SU-DHL-6 (cell line): ENCODE data around the gene PPP2R2C.

Source experiments
- H2AFZ ChIP-seq: fragments of 200-600 bp; sonication (generic); 2 replicates; pipeline ENCODE4 v1.6.1; 2014; ENCODE audit warnings: low read depth, mild to moderate bottlenecking, moderate library complexity, mixed read lengths, antibody characterized with exemption, low read length; ENCODE audit not compliant: severe bottlenecking
- H3F3A ChIP-seq: fragments of 200-600 bp; shearing (Covaris generic); 2 replicates; pipeline ENCODE4 v1.6.0; 2016; ENCODE audit warnings: antibody characterized with exemption, mild to moderate bottlenecking; ENCODE audit not compliant: insufficient read depth
- H3K27ac ChIP-seq: fragments of 200-600 bp; sonication (generic); 2 replicates; pipeline ENCODE4 v1.5.1; 2016; ENCODE audit warnings: low read depth, mild to moderate bottlenecking, low read length, moderate library complexity, mixed read lengths
- H3K27me3 ChIP-seq: fragments of 200-600 bp; sonication (generic), shearing (Covaris generic); 2 replicates; pipeline ENCODE4 v1.6.0; 2014; ENCODE audit warnings: mild to moderate bottlenecking, low read length
- H3K36me3 ChIP-seq: fragments of 200-600 bp; sonication (generic); 2 replicates; pipeline ENCODE4 v1.6.1; 2014; ENCODE audit warnings: mild to moderate bottlenecking, low read length, mixed read lengths
- H3K4me2 ChIP-seq: fragments of 300-600, 200-600 bp; shearing (Covaris generic), sonication (generic); 2 replicates; pipeline ENCODE4 v1.6.0; 2014; ENCODE audit warnings: low read length, low read depth, mild to moderate bottlenecking; ENCODE audit not compliant: poor library complexity, severe bottlenecking
- H3K4me3 ChIP-seq: fragments of 200-600 bp; sonication (generic); 2 replicates; pipeline ENCODE4 v1.5.1; 2014; ENCODE audit warnings: antibody characterized with exemption, low read length, mild to moderate bottlenecking, mixed read lengths; ENCODE audit not compliant: insufficient read depth, poor library complexity, severe bottlenecking
- H3K79me2 ChIP-seq: fragments of 200-600 bp; sonication (generic); 2 replicates; pipeline ENCODE4 v1.6.1; 2014; ENCODE audit warnings: mild to moderate bottlenecking, low read length, moderate library complexity; ENCODE audit not compliant: insufficient read depth
- H3K9ac ChIP-seq: fragments of 200-600 bp; sonication (generic); 2 replicates; pipeline ENCODE4 v1.7.0; 2014; ENCODE audit warnings: mild to moderate bottlenecking, low read length
- H3K9me2 ChIP-seq: fragments of 200-600 bp; sonication (generic); replicated peaks from 2 replicates; pipeline ENCODE4 v1.6.1; 2014; ENCODE audit warnings: low read length; ENCODE audit not compliant: insufficient read depth
- H3K9me3 ChIP-seq: fragments of 200-600 bp; sonication (generic); 2 replicates; pipeline ENCODE4 v1.6.1; 2014; ENCODE audit warnings: low read length, mixed read lengths; ENCODE audit not compliant: insufficient read depth
- H4K20me1 ChIP-seq: fragments of 200-600 bp; sonication (generic); 2 replicates; pipeline ENCODE4 v1.6.1; 2014; ENCODE audit warnings: low read depth, mild to moderate bottlenecking, antibody characterized with exemption, low read length, moderate library complexity, mixed read lengths
- CTCF ChIP-seq: fragments of 200-600 bp; sonication (generic); IDR thresholded peaks from one replicate; pipeline ENCODE4 v1.5.1; 2017; ENCODE audit warnings: antibody characterized with exemption, mild to moderate bottlenecking, low read length, moderate library complexity; ENCODE audit not compliant: insufficient read depth, poor library complexity, severe bottlenecking
- EZH2phosphoT487 ChIP-seq: fragments of 200-600 bp; sonication (generic), shearing (Covaris generic); conservative IDR thresholded peaks from 2 replicates; pipeline ENCODE4 v1.6.1; 2018; ENCODE audit warnings: mild to moderate bottlenecking, antibody characterized with exemption, low read length, moderate library complexity, mixed read lengths

Gene PPP2R2C

GRCh38 chr4:6448476-6449170 lies 23.8 kb downstream of the PPP2R2C start:
- Histone ChIP-seq H3K27me3 (no peaks in the 10 kb centered on the region), H3K9me3 (no peaks in the 10 kb centered on the region), H3K4me3 (no peak overlapping the region), H3K4me2 (no peak overlapping the region), H2AFZ (no peak overlapping the region), H3K27ac (no peak overlapping the region), H4K20me1 (no peaks in the 10 kb centered on the region), H3K9me2 (no peaks in the 10 kb centered on the region), H3K36me3 (no peaks in the 10 kb centered on the region), H3K9ac (no peak overlapping the region), H3F3A (no peaks in the 10 kb centered on the region), H3K79me2 (no peaks in the 10 kb centered on the region)
- TF ChIP-seq EZH2phosphoT487 (no peak), CTCF (no peak)

DNA sequence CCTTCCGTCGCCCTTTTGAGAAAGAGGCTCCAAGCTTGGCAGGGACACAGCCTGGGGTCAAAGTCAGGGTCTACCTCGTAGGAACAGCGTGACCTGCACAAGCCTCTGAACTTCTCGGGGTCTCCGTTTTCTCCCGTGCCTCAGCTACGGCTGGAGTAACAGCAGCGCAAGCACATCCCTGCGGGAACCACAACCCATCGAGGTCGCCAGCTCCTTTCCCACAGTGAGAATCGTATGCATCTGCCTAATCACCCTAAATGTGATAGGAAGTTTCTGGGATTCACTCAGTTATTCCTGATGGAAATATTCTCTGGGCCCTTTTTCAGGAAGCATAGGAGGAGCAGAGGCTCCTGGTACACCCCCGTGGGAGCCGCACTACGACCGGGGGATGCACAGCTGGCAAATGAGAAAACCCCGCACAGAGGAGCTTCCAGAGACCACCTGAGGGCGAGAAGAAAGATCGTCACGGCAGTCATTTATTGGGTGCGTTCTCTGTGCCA lies 24.7 kb downstream of the PPP2R2C start:
- no peak overlapping the region for H3K4me3 ChIP-seq
- no peaks in the 10 kb centered on the region for H4K20me1 ChIP-seq
- no peaks in the 10 kb centered on the region for H3K36me3 ChIP-seq
- no peaks in the 10 kb centered on the region for H3K9me2 ChIP-seq
- no peak for TF ChIP-seq CTCF
- no peak for TF ChIP-seq EZH2phosphoT487
- H3K27me3 ChIP-seq: no peaks in the 10 kb centered on the region
- H3K27ac ChIP-seq: no peak overlapping the region
- H3K79me2 ChIP-seq: no peaks in the 10 kb centered on the region
- H3K9me3 ChIP-seq: no peaks in the 10 kb centered on the region
- no peaks in the 10 kb centered on the region for H3F3A ChIP-seq
- no peak overlapping the region for H3K4me2 ChIP-seq
- H2AFZ ChIP-seq: no peak overlapping the region
- no peak overlapping the region for H3K9ac ChIP-seq

DNA sequence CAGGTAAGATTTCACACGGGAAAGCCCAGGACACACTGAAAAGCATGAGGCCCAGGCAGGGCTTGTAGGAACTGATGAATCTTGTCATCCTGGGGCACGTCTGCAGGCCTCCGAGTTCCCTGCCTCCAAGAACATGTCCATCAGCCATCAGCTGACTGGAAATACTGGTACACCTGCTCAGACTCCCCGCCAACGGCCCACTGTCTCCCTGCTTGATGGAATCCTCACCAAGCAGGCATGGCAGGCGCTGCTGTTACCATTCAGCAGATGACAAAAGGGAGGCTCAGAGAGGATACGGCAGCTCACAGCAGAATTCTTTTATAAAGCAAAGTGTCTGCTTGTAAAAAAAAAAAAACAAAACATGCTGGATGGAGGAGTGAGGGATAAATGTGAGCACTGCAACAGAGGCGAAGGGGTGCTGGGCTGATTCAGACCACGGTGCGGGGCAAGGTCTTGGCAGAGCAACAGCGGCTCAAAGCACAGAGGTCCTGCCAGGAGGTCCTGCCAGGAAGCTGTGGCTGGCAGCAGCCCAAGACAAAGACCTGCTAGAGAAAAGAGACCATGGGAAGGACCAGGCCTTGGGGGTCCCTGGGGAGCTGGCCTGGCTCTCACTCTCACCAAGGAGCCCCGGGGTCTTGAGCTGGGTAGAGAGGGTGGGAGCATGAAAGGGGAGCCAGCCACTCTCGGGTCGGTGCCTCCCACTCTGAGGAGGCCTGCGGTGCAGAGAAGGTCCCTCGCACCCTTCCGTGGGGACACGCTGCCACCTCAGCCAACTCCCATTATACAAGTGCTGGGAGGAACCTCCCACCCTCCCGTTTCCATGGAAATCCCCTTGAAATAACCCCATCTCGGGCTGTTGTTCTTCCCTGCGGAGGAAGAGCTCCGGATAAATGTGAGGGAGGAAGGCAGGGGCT lies 25.6 kb downstream of the PPP2R2C start:
- no peaks in the 10 kb centered on the region for H3K27me3 ChIP-seq
- no peaks in the 10 kb centered on the region for H3K9me2 ChIP-seq
- H4K20me1 ChIP-seq: no peaks in the 10 kb centered on the region
- no peak overlapping the region for H2AFZ ChIP-seq
- H3K4me2 ChIP-seq: no peak overlapping the region
- H3F3A ChIP-seq: no peaks in the 10 kb centered on the region
- H3K9me3 ChIP-seq: no peaks in the 10 kb centered on the region
- H3K4me3 ChIP-seq: no peak overlapping the region
- no peak overlapping the region for H3K27ac ChIP-seq
- no peak overlapping the region for H3K9ac ChIP-seq
- TF ChIP-seq EZH2phosphoT487 (no peak), CTCF (no peak)
- H3K36me3 ChIP-seq: no peaks in the 10 kb centered on the region
- H3K79me2 ChIP-seq: no peaks in the 10 kb centered on the region
